GM18508 (cell line): ENCODE measurements around the gene C19orf81.

Source experiments
- ATAC-seq: cut with Tn5 transposase; IDR thresholded peaks from one replicate; pipeline ENCODE4 v1.9.1; 2021; ENCODE audit warnings: moderate number of reproducible peaks; ENCODE audit not compliant: insufficient read depth, unreplicated experiment

The C19orf81 gene

DNA sequence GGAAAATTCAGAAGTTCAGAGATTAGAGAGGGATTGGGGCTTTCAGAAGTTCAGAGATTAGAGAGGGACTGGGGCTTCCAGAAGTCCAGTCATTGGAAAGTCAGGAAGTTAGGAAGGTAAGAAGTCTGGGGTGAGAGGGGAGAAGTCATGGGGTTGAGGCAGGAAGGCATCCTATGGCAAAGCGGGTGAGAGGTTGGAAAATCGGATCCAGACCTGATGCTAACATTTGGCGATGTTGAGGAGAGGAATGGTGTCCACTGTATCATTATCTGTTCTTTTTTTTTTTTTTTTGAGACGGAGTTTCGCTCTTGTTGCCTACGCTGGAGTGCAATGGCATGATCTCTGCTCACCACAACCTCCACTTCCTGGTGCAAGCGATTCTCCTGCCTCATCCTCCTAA, 20.7 kb upstream of the C19orf81 start:
- ATAC-seq: no peak

DNA sequence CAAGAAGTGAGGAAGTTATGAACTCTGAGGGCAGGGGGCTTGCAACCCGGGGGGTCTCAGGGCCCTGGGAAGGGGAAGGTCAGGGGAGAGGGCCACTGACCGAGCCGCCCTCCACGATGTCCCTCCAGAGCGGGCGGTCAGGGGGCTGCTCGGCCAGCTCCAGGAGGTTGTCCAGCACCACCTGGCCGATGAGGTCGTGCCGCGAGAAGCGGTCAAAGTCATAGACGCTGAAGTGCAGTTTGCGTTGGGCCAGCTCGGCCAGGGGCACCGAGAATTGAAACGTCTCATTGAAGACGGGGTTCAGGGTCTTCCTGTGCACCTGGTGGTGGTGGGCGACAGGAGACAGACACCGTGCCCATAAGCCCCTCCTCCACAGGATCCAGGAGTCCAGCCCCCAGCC, 20.1 kb upstream of the C19orf81 start:
- no peak for ATAC-seq

DNA sequence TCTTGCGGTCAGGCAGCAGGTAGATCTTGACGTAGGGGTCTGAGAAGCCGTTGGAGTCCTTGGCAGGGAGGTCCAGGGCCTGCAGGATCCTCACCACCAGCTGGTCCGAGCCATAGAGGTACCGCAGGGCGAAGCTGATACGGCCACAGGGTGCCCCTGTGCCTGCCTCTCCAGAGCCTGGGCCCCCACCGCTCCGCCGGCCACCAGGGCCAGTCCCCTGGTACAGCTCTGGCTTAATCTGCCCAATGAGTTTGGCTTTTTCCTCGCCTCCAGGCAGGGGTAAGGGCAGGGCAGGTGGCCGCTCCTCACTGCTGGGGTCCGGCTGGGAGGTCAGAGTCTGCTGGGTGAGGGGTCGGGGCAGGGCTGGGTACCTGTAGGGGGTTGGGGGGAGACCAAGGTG, 19.4 kb upstream of the C19orf81 start:
- ATAC-seq: no peak

DNA sequence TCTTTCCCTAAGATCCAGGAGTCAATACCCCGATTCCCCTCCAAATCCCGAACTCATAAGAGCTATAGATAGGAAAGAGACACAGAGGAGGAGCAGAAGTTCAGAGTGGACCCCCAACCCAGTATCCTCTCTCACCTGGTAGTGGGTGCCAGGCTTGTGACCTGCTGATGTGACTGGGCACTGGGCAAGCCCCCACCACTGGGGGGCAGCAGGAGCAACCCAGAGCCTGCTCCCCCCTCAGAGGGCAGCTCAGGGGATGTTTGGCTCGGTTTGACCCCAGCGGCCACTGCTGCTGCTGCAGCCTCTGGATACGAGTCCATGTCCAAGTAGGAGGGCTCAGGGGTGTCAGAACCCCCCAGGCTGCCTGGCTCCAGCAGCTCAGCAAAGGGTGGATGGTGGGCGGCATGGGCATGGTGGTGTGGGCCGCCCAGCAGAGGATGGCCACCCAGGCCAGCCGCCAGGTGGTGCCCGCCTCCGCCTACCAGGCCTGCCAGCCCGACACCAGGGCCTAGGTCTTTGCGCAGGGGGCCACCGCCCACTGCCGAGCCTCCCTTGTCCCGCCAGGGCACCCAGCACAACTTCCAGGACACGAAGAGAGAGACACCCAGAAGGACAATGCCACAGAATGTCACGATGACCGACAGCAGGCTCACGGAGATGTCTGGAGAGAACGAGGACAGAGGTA, 17.0 kb upstream of the C19orf81 start:
- ATAC-seq: no peak

DNA sequence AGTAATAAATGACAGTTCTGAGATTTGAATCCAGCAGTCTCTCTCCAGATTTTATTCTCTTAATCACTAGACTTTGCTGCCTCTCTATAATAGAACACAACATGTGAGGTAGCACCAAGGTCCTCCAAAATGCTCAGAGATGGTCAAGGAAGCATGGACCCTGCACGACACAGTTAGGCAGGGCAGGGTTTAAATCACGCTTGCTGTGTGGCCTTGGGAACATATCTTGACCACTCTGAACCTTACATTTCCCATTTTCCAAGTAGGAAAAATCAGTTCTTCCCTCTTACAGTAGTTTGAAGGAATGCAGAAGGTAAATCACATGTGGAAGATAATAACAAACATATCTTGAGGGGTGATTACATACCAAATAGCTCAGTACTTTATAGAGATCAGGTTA, 15.9 kb upstream of the C19orf81 start:
- ATAC-seq: no peak

DNA sequence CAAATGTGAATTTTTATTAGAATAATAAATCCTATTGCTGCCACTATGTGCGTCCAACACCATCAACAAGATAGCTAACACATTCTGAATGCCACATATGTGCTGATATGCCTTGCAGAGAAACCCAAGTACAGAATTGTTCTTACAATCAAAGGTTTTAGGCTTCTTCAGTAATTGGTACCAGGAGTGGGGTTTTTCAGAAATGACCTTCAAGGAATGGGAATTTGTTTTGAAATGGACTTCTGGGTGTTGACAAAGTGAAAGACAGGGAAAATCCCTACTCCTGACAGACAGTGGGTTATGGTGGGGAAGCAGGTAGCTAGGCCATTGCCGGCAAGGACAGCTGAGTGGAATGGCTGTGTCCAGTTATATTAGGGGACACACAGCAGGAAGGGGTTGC, 15.3 kb upstream of the C19orf81 start:
- no peak for ATAC-seq

DNA sequence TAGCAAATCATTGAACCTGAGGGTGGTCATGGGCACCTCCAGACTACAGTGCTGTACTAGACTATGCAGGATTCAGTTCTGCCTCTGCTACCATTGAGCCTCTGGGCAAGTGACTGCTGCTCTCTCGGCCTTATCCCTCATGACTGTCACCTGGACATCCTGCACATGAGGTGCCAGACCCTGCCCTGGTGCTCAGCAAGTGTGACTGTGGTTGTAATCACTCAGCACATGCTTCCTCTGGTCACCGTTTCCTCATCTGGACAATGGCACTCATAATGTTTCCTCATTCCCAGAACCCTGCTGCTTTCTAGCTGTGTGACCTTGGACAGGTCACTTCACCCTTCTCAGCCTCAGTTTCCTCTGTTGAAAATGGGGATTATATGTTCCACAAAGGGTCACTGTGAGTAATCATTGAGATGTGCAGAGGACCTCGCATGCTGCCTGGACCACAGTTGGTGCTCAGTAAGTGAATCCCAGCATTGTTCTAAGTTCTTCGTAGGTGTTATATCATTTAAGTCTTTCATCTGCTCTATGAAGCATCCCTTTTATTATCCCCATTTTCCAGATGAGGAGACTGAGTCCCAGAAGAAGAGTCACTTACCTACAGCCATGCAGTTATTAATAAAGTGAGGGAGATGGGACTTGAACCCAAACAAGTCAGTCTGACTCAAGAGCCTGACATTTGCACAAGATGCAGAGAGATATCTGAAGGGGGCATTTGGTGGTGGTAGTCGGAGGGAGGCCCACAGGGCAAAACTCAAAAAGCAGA, 12.7 kb upstream of the C19orf81 start:
- no peak for ATAC-seq

DNA sequence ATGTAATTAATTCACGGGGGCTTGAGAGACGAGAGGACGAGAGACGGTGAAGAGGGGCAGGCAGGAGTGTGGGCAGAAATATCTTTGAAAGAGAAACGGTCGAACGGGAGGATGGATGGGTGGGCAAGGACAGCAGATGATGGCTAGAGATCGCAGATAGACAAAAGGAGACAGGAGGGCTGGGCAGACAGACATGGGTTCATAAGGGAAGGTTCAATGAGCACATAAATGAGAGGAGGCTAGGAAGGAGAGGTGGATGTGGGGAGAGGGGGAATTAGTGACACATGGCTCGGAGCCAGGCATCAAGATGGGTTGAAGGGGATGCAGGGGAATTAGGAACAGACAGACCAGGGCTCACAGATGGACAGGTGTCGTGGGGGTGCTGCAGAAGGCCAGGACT, 10.6 kb upstream of the C19orf81 start:
- no peak for ATAC-seq

DNA sequence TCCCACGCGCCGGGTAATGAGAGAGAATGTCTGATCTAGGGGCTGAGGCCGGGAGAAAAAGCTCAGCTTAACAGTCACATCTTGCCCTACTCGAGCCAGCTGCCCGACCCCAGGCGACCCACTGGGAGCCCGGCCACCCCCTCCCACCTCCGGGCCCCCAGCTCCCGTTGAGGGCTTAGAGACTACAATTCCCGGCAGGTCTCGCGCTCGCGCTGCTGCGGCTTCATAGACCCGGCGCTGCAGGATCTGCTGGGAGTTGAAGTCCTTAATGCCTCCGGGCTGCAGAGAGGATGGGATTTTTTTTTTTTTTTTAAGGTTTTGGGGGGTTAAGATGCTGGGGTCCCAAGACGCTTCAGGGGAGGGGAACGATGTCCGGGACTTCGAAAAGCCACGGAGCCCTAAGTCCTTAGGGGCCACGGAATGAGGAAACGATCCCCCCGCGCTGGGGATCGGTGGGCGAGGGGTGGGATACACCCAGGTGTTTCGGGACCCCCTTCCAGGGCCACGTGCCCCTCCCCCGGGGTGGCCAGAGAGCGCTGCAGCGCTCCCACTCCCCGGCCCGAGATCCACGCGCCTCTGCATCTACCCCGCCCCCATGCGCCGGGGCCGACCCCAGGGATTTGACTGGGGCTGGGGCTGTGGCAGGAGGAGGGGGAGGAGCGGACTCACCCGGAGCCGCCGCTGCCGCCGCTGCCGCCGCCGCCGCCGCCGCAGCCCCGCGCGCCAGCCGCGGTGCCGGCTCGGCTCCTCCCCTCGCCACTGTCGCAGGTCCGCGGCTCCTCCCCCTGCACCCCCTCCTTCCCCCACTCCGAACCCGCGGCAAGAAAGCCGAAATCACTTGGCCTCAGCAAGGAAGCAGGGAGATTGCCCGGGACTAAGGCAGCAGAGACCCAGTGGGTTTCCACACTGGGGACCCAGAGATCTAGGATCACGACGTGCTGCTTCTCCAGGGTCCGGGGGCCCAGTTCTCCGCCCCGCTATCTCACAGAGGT, 9.8 kb upstream of the C19orf81 start, which contains the start of gene SYT3:
Gene SYT3 (minus strand): TSS at position 761 of the 992 bp plus-strand sequence. CDS start 2,470 bp downstream, outside the sequence.
- no peak for ATAC-seq

DNA sequence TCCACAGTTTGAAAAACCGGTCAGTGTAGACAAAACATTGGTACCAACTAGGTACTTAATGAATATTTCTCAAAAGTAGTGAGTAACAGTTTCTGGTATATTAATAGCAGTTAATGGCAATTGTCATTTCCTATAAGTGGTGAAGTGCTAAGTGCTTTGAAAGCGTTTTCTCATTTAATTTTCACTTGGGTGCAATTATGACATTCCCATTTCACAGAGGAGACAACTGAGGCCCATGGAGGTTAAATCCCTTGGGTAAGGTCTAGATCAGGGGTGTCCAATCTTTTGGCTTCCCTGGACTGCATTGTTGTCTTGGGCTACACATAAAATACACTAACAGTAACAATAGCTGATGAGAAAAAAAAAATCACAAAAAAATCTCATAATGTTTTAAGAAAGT, 8.9 kb upstream of the C19orf81 start:
- ATAC-seq: no peak

DNA sequence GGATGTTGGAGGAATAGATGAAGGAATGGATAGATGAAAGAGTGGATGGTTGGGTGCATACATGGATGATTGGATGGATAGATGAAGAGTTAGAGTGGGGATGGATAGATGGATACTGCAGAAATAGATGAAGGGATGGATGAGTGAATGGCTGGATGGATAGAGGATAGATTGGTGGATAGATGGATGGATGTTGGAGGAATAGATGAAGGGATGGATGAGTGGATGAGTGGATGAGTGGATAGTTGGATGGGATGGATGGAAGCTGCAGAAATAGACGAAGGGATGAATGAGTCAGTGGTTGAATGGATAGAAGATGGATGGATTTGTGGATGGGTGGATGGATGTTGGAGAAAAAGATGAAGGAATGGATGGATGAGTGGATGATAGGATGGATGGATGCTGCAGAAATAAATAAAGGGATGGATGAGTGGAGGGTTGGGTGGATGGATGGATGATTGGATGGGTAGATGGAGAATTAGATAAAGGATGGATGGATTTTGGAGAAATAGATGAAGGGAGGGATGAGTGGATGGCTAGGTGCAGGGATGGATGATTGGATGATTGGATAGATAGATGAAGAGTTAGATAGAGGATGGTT, 4.8 kb upstream of the C19orf81 start:
- no peak for ATAC-seq

DNA sequence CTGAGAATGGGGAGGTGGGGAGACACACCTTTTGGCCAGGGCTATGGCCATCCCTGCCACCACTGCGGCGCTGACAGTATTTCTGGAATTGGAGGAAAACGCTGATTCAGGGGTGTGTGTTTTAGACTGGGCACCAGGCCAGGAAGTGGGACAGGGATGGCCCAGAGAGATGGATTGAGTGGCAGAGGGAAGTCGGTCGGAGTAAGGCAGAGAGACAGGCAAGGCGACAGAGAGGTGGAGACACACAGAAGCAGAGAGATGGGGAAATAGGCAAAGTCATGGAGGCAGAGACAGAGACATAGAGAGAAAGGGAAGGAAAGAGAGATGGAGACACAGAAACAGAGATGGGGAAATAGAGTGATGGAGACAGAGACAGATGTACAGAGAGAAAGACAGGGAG, 4.1 kb upstream of the C19orf81 start:
- ATAC-seq: no peak

DNA sequence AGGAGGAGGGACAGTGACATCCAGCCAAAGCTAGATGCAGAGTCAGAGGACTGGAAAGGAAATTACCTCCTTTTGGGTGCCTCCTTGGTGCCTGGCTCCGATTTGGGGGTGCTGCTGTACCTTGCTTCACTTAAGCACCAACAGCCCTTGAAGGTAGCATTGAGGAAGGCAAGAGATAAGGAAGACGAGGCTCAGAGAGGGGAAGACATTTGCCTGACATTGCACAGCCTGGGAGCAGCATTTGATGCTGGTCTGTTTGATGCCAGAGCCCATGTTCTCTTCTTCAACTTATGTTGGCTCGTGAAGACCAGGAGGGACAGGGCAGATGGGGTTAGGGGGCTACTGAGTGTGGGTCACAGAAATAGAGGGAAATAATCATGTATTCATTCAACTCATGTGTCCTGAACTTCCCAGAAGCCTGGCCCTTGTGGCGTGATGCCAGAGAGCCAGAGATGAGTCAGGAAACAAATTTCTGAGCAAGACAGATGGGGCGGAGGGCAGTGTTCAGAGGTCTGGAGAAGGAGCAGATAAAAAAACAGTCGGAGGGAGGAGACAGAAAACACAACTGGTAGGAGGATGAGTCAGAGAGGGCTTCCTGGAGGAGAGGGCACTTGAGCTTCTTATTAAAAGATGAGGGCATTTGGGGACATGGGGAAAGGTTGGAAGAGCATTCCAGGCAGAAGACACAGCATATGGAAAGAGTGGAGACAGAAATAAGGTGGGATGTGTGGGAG, 3.0 kb upstream of the C19orf81 start:
- ATAC-seq: no peak

DNA sequence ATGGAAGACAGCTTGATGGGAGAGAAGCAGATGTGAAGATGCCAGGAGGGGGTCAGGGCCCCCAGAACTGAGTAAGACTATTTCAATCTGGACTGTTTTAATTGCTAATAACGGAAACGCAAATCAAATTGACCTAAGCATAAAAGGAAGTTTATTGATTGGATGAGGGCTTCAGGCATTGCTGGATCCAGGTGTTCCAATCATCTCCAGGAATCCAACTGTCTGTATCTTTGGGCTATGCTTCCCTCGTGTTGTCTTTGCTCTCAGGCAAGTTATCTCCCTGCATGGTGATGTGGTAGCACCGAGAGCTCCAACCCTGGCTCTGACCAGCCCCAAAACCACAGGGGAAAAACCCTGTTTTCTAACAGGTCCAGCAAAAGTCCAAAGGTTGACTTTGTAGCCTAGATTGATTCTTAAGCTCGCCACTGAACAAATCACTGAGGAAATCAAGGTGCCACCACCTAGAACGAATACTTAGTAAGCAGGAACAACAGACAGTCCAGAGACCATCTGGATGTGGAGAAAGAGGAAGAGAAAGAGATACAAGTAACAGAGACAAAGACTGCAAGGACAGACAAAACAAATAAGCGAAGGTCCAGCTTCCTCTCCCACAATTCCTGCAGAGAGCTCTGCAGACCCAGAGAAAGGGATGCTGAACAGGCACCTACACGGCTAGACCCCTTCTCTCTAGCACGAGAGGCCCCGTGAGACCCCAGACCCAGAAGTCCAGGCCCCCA, 1.2 kb upstream of the C19orf81 start:
- ATAC-seq: no peak

DNA sequence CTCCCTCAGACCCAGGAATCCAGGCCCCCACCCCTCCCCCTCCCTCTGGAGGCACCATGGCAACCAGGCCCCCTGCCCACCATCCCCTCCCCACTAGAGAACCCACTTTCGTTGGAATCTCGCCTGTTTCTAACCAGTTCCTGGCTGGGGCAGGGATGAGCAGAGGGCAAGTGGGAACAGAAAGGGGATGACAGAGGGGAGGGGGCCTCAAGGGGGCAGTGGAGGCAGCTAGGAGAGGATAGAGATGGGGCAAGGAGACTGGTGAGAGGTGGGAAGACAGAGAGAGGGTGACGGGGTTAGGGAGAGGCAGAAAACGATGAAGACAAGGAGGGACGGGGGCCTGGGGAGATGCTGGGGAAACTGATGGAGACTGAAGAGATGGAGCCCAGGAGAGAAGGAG, 586 bp upstream of the C19orf81 start:
- no peak for ATAC-seq

DNA sequence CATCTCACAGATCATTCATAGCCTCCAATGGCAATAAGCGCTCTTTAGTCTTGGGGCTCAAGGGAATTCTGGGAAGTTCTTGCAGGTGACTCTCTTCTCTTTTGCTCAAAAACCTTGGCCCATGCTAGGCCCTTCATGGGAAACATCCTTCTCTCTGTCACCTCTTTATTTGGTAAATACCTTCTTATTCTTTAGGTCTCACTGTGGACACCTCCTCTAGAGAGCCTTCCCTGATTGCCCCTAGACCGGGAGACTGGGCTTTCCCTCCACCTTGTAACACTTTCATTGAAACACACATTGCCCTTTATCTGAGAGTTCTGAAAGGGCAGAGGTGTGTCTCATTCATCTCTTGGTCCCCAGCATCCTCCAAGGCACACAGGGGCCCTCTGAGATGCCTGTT, 1.9 kb downstream of the C19orf81 start:
- no peak for ATAC-seq

DNA sequence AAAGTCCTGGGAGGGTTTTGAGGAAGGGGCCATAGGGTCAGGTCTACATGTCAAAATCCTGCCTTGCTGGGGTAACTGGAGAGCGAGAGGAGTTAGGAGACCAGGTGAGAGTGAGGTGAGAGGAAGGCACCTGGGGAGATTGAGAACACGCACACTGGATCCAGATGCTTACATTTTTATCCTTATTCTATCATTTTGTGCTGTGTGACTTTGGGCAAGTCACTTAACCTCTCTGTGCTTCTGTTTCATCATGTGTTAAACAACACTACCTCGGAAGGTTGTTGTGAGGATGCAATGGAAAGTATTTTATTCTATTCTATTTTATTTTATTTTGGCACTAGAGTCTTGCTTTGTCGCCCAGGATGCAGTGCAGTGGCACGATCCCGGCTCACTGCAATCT, 3.5 kb downstream of the C19orf81 start:
- no peak for ATAC-seq

DNA sequence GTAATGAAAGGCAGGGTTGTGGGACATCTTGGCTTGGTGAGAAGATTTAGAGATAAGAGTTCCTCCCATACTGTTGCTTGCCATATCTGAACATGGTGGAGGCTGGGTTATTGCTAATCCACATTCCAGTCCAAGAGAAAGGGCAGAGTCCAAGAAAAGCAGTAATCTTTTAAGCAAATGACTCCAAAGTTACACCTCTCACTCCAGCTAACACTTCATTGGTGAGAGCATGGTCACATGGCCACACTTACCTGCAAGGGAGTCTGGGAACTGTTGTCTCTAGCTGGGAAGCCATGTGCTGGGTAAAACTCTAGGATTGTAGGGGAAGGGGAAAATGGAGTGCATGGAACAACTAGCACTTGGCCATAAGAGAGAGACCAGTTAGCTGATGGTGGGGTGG, 5.6 kb downstream of the C19orf81 start:
- no peak for ATAC-seq

DNA sequence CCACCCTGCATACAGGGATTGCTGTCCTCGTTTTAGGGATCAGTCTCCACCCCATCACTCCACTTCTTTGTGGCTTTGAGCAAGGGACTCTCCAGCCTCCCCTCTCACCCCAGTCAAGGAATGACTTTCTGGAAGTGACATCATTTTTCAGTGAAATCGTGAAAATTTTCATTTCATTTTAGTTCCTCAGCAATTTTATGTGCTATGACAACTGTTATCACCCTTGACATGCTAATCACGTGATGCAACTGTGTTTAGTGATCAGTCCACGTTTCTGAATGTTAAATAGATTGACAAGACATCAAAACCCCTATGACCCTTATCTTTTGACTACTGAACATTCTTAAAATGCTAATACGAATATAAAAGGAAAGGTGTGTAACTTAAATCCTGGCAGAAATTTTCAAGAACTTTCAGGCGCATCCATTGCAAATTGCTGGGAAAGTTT, 8.0 kb downstream of the C19orf81 start:
- no peak for ATAC-seq
